ENCODE results near the gene CES3. TPM values are rescaled to one million over a fixed set of nuclear protein-coding genes. Genes with fewer than 3 reads are reported as not detected.

CES3 gene
- total RNA-seq, 1 experiment from 2014 or later = 0.95 TPM

DNA sequence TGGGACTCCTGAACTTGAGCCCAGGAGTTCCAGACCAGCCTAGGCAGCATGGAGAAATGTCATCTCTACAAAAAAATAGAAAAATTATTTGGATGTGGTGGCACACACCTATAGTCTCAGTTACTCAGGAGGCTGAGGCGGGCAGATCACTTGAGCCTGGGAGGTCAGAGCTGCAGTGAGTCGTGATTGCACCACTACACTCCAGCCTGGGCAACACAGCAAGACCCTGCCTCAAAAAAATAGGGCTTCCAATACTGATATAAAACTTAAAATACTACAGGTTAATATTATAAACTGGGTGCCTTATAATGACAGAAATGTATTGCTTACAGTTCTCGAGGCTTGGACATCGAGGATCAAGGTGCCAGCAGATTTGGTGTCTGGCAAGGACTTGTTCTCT lies 15.1 kb upstream of the CES3 start:
- no peak overlapping the region for H3K4me3 ChIP-seq (ENCODE audit: low read depth, low read length)
- no peaks in the 10 kb centered on the region for H3K9me3 Mint-ChIP-seq (ENCODE audit: unreplicated experiment)
- no peaks in the 10 kb centered on the region for H3K4me1 Mint-ChIP-seq (ENCODE audit: low read depth, unreplicated experiment)
- no TSS peak for BruUV-seq (replicated peaks)
- H3K27me3 Mint-ChIP-seq (ENCODE audit: insufficient read depth, unreplicated experiment) = no peaks in the 10 kb centered on the region
- H3K4me3 Mint-ChIP-seq (ENCODE audit: unreplicated experiment) = no peak overlapping the region
- TF ChIP-seq, protein P1, sequence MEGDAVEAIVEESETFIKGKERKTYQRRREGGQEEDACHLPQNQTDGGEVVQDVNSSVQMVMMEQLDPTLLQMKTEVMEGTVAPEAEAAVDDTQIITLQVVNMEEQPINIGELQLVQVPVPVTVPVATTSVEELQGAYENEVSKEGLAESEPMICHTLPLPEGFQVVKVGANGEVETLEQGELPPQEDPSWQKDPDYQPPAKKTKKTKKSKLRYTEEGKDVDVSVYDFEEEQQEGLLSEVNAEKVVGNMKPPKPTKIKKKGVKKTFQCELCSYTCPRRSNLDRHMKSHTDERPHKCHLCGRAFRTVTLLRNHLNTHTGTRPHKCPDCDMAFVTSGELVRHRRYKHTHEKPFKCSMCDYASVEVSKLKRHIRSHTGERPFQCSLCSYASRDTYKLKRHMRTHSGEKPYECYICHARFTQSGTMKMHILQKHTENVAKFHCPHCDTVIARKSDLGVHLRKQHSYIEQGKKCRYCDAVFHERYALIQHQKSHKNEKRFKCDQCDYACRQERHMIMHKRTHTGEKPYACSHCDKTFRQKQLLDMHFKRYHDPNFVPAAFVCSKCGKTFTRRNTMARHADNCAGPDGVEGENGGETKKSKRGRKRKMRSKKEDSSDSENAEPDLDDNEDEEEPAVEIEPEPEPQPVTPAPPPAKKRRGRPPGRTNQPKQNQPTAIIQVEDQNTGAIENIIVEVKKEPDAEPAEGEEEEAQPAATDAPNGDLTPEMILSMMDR (IDR thresholded peaks at IDR 0.05; ENCODE audit: insufficient read depth in 1 of 2, low read depth in 1 of 2, low read length in 1 of 2, severe bottlenecking in 1 of 2, unreplicated experiment in 1 of 2) = no peak
- H3K27ac Mint-ChIP-seq (ENCODE audit: unreplicated experiment) = no peak overlapping the region
- no peaks in the 10 kb centered on the region for H3K4me1 ChIP-seq
- ChIA-PET POLR2A (interaction anchor here (0.6 kb wide), 1 partner anchor 213 kb away, joined by 3 read pairs; no protein-coding TSS in a partner anchor), CTCF (no interaction called here)
- H3K9me3 ChIP-seq = no peaks in the 10 kb centered on the region
- intact Hi-C loops (cut with micrococcal nuclease; ENCODE audit: unreplicated experiment) = loop anchor here (2.0 kb wide), 3 partner anchors 69 to 239 kb away; partner anchors contain the start of genes FBXL8 and TRADD
- no peaks in the 10 kb centered on the region for H3K27me3 ChIP-seq (replicated peaks; ENCODE audit: control insufficient read depth, insufficient read depth, low read length)
- peaks cover 20% of the 10 kb centered on the region for H3K36me3 Mint-ChIP-seq (ENCODE audit: insufficient read depth, unreplicated experiment)
- H3K36me3 ChIP-seq (ENCODE audit: control insufficient read depth, insufficient read depth, low read length) = peaks cover 1% of the 10 kb centered on the region; the same call in 1 of the 2 replicates
- no peak for DNase-seq

- Histone ChIP-seq H3K4me1 (no peaks in the 10 kb centered on the region), H3K36me3 (ENCODE audit: control insufficient read depth, insufficient read depth, low read length) (peaks cover 1% of the 10 kb centered on the region; the same call in 1 of the 2 replicates), H3K4me3 (ENCODE audit: low read depth, low read length) (no peak overlapping the region), H3K9me3 (no peaks in the 10 kb centered on the region), H3K27me3 (replicated peaks; ENCODE audit: control insufficient read depth, insufficient read depth, low read length) (no peaks in the 10 kb centered on the region)
- DNase-seq = no peak
- Mint-ChIP-seq H3K36me3 (ENCODE audit: insufficient read depth, unreplicated experiment) (peaks cover 20% of the 10 kb centered on the region), H3K9me3 (ENCODE audit: unreplicated experiment) (peaks cover 4% of the 10 kb centered on the region), H3K27me3 (ENCODE audit: insufficient read depth, unreplicated experiment) (no peaks in the 10 kb centered on the region), H3K27ac (ENCODE audit: unreplicated experiment) (no peak overlapping the region), H3K4me1 (ENCODE audit: low read depth, unreplicated experiment) (no peaks in the 10 kb centered on the region), H3K4me3 (ENCODE audit: unreplicated experiment) (no peak overlapping the region)
- TF ChIP-seq, protein P1 (IDR thresholded peaks at IDR 0.05; ENCODE audit: insufficient read depth in 1 of 2, low read depth in 1 of 2, low read length in 1 of 2, severe bottlenecking in 1 of 2, unreplicated experiment in 1 of 2) = no peak
- POLR2A ChIA-PET = no interaction called here
- CTCF ChIA-PET = interaction anchor here (0.6 kb wide), 1 partner anchor 139 kb away, joined by 6 read pairs; no protein-coding TSS in a partner anchor
- intact Hi-C loops (cut with micrococcal nuclease; ENCODE audit: unreplicated experiment) = loop anchor here (2.0 kb wide), 3 partner anchors 68 to 238 kb away; partner anchors contain the start of genes FBXL8 and TRADD
- no TSS peak for BruUV-seq (replicated peaks)
Measured at GRCh38 chr16:66946541-66946940, 14.5 kb upstream of the CES3 start.

GRCh38 chr16:66946974-66947301 lies 14.1 kb upstream of the CES3 start:
- POLR2A ChIA-PET = no interaction called here

More at GRCh38 chr16:66946974-66947301, 14.1 kb upstream of the CES3 start:
- DNase-seq = no peak
- Mint-ChIP-seq H3K9me3 (ENCODE audit: unreplicated experiment) (peaks cover 7% of the 10 kb centered on the region), H3K36me3 (ENCODE audit: insufficient read depth, unreplicated experiment) (peaks cover 17% of the 10 kb centered on the region), H3K27ac (ENCODE audit: unreplicated experiment) (no peak overlapping the region), H3K4me3 (ENCODE audit: unreplicated experiment) (no peak overlapping the region), H3K4me1 (ENCODE audit: low read depth, unreplicated experiment) (no peaks in the 10 kb centered on the region), H3K27me3 (ENCODE audit: insufficient read depth, unreplicated experiment) (no peaks in the 10 kb centered on the region)
- TF ChIP-seq, protein P1 (IDR thresholded peaks at IDR 0.05; ENCODE audit: insufficient read depth in 1 of 2, low read depth in 1 of 2, low read length in 1 of 2, severe bottlenecking in 1 of 2, unreplicated experiment in 1 of 2) = no peak
- Histone ChIP-seq H3K4me1 (no peaks in the 10 kb centered on the region), H3K36me3 (ENCODE audit: control insufficient read depth, insufficient read depth, low read length) (no peaks in the 10 kb centered on the region; the same call in 1 of the 2 replicates), H3K27me3 (replicated peaks; ENCODE audit: control insufficient read depth, insufficient read depth, low read length) (no peaks in the 10 kb centered on the region), H3K4me3 (ENCODE audit: low read depth, low read length) (no peak overlapping the region), H3K9me3 (no peaks in the 10 kb centered on the region)
- BruUV-seq (replicated peaks) = no TSS peak
- CTCF ChIA-PET = interaction anchor here (0.6 kb wide), 1 partner anchor 139 kb away, joined by 6 read pairs; no protein-coding TSS in a partner anchor
- intact Hi-C loops (cut with micrococcal nuclease; ENCODE audit: unreplicated experiment) = loop anchor here (1.0 to 2.0 kb wide), 4 partner anchors 52 to 238 kb away; partner anchors contain the start of genes FBXL8 and TRADD
